Calu3 (cell line): ENCODE data around the gene ATP6V1F. TPM values are rescaled to one million over a fixed set of nuclear protein-coding genes. Genes with fewer than 3 reads are reported as not detected.

ENCODE experiments used
- BruUV-seq: library from RNA; stranded (reverse); fragments of 400-500 nt; replicated peaks from 2 replicates; lab custom pipeline; 2021; lab: Mats Ljungman, UMichigan
- CTCF ChIA-PET: fragments of 300-600 bp; sonication (Branson Sonifier 250); formaldehyde crosslinking; loops from one replicate; lab custom pipeline; 2022; ENCODE audit warnings: antibody characterized with exemption; lab: Charles Lee
- DNase-seq: peaks from one replicate; pipeline ENCODE4 v3.0.0; 2022
- H3K27ac Mint-ChIP-seq: one replicate; pipeline ENCODE4 v1.8.0; 2022; ENCODE audit warnings: mixed read lengths; ENCODE audit not compliant: unreplicated experiment
- H3K27me3 Mint-ChIP-seq: one replicate; pipeline ENCODE4 v1.8.0; 2022; ENCODE audit warnings: mixed read lengths; ENCODE audit not compliant: unreplicated experiment
- H3K36me3 Mint-ChIP-seq: one replicate; pipeline ENCODE4 v1.8.0; 2022; ENCODE audit warnings: mild to moderate bottlenecking, moderate library complexity, mixed read lengths; ENCODE audit not compliant: insufficient read depth, unreplicated experiment
- H3K4me1 Mint-ChIP-seq: one replicate; pipeline ENCODE4 v1.8.0; 2022; ENCODE audit warnings: mild to moderate bottlenecking, low read depth, mixed read lengths; ENCODE audit not compliant: unreplicated experiment
- H3K4me3 Mint-ChIP-seq: one replicate; pipeline ENCODE4 v1.8.0; 2022; ENCODE audit warnings: mild to moderate bottlenecking, low read depth, moderate library complexity, mixed read lengths; ENCODE audit not compliant: unreplicated experiment
- H3K9me3 Mint-ChIP-seq: one replicate; pipeline ENCODE4 v1.8.0; 2022; ENCODE audit warnings: low read depth, mixed read lengths; ENCODE audit not compliant: unreplicated experiment
- CTCF ChIP-seq: fragments of 200-600 bp; IDR thresholded peaks from one replicate; pipeline ENCODE4 v1.8.0; 2022; ENCODE audit warnings: antibody characterized with exemption; ENCODE audit not compliant: unreplicated experiment
- intact Hi-C: fragments of 100-400 bp; cut with micrococcal nuclease; formaldehyde crosslinking; loops from one replicate; pipeline ENCODE4 v1.10.0; 2022; ENCODE audit not compliant: unreplicated experiment
- total RNA-seq: library from RNA; stranded (reverse); gene quantifications from 2 replicates; pipeline ENCODE4 v1.2.3, GENCODE V29; 2022

ATP6V1F gene
- total RNA-seq, 1 experiment from 2014 or later: 104 TPM

- TF ChIP-seq CTCF: no peak
- intact Hi-C loops: no loop called here
- CTCF ChIA-PET: interaction anchor here (0.6 kb wide), 1 partner anchor 551 kb away, joined by 3 read pairs; no protein-coding TSS in a partner anchor
- no peaks in the 10 kb centered on the region for H3K9me3 Mint-ChIP-seq
- H3K36me3 Mint-ChIP-seq: peaks cover 4% of the 10 kb centered on the region
- no peak for DNase-seq
- no peak overlapping the region for H3K27ac Mint-ChIP-seq
- peaks cover 16% of the 10 kb centered on the region for H3K27me3 Mint-ChIP-seq
- no TSS peak for BruUV-seq
- no peak overlapping the region for H3K4me3 Mint-ChIP-seq
- peaks cover 32% of the 10 kb centered on the region for H3K4me1 Mint-ChIP-seq
Measured at GRCh38 chr7:128827971-128828711, 34.5 kb upstream of the ATP6V1F start.

DNA sequence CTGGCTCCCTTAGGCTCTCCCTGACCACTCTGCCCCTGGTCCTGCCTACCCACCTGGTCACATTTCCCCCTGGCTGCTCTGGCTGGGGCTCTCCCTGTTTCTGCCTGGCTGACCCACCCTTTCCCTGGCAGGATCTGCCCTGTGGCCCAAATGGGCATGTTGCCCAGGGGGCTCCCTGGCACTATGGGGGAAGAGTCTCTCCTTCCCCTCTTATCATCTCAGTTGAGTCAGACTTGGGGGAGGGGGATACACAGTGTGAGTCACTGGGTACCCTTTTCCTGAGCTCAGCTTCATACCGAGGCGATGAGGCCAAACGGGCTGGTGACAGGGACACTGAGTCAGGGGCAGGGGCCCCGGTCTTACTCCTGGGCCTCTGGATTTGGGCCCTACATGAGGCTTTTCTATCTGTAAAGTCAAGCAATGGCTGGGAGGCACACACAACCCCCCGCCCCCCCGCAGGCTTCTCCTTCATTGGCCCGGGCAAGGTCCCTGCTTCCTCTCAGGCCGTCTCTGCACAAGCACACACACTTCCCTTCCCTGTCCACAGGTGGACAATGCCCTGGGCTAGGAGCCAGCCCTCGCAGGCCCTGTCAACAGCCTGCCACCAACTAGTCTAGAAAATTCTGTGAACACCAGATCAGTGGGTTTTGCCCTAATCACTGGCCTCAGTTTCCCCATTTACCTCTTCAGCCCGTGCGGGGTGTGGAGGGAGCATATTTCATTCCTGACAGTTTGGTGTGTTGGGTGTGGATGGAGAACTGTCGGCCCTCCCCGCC is 33.1 kb upstream of the ATP6V1F start:
- no peaks in the 10 kb centered on the region for H3K9me3 Mint-ChIP-seq
- H3K27me3 Mint-ChIP-seq: peaks cover 24% of the 10 kb centered on the region
- peak; percentile 32 for DNase-seq
- no peak overlapping the region for H3K27ac Mint-ChIP-seq
- BruUV-seq: no TSS peak
- CTCF ChIA-PET: no interaction called here
- no peak for TF ChIP-seq CTCF
- H3K4me1 Mint-ChIP-seq: peaks cover 32% of the 10 kb centered on the region
- peak overlapping the region; percentile 62 for H3K4me3 Mint-ChIP-seq
- intact Hi-C loops: no loop called here
- H3K36me3 Mint-ChIP-seq: peaks cover 4% of the 10 kb centered on the region

GRCh38 chr7:128830231-128831177 is 32.2 kb upstream of the ATP6V1F start, which contains the start of gene FLNC:
TSS of gene FLNC (plus strand) at chr7:128830406. CDS start at chr7:128830638, 232 bp downstream.
- DNase-seq: peak; percentile 38
- Mint-ChIP-seq H3K27me3 (peaks cover 33% of the 10 kb centered on the region), H3K4me3 (peak within 1 kb of the TSS; percentile 62), H3K36me3 (peaks cover 4% of the 10 kb centered on the region), H3K27ac (no peak within 1 kb of the TSS), H3K4me1 (peaks cover 32% of the 10 kb centered on the region), H3K9me3 (no peaks in the 10 kb centered on the region)
- no peak for TF ChIP-seq CTCF
- intact Hi-C loops: no loop called here
- CTCF ChIA-PET: no interaction called here
- BruUV-seq: no TSS peak
